GM21381 (cell line): ENCODE measurements around the gene PACSIN2.

ENCODE experiments used
- ATAC-seq: cut with Tn5 transposase; IDR thresholded peaks from one replicate; pipeline ENCODE4 v1.9.1; 2021; ENCODE audit warnings: mild to moderate bottlenecking, moderate library complexity; ENCODE audit not compliant: unreplicated experiment

PACSIN2 gene

GRCh38 chr22:42908374-42908746 is 106.6 kb downstream of the PACSIN2 start:
- ATAC-seq: no peak

- no peak for ATAC-seq
Observed at GRCh38 chr22:42907404-42908373, 107.3 kb downstream of the PACSIN2 start.

DNA sequence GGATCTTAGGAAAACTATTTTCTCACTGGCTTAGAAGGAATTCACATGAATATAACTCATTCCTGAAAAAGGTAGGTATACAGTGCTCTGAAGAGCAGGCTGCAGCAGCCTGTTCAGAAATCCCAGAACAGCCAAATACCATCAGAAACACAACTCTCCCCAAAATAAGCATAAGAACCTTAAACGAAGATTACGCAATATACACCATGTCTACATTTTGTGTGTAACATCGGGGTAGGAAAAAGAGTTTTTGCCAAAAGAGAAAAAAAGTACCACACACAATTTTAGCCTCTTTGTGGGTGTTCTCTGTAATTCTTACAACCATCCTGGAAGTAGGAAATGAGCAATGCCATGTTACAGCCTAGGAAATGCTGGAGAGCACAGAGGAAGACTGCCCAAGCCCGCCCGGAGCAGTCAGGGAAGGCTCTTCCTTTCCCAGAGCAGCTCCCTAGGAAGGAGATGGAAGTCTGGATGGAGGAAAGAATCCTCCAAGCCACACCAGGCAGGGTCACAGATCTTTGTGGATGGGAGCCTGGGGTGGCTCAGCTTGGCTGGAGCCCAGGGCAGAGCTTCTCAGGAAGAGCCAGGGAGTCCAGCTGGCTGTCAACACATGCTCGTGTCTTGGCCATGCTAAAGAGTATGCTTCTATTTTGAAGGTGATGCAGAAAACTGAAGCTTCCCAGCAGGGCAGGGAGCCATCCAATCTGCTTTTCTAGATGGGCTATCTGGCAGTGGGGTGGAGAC is 108.2 kb downstream of the PACSIN2 start:
- no peak for ATAC-seq

DNA sequence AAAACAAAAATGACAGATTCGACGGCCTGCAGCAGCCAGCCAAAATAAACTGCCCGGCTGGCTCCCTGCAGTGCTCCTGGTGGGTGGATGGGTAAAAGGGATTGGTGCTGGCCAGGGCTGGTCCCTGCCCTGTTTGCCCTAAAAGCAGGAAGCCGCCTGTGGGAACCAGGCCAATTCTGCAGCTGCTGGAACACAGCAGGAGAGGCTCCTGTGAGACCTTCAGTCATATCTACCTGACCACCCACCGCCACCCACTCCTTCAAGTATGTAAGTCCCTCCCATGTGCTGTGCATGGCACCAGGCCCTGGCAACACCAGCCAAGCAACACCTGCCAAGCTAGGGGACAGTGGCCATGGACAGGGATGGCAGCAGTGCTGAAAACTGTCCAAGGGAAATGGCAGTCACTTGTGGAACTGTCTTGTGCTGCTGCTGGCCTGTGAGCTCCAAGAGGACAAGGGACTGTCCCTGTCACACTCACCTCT is 109.2 kb downstream of the PACSIN2 start:
- ATAC-seq: no peak

- ATAC-seq: no peak
Observed at GRCh38 chr22:42905217-42905616, 109.7 kb downstream of the PACSIN2 start.

DNA sequence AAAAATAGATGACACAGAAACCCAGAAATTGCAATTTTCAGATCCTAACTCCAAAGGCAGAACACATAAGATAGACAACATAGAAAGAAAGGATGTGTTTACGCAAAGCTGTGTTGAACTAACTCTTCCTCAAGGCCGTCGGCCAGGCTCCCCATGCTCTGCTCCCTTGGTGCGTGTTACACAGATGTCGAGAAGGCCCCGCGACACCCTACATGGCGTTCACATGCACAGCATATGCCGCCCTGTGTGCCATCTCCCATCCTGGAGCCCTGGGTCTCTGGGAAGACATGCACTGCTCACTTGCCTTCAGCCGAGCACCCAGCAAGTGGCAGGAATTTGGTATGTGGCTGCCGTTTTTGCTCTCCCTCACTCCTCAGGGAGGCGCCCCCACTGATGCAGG is 110.9 kb downstream of the PACSIN2 start:
- no peak for ATAC-seq

GRCh38 chr22:42902875-42903510 is 112.0 kb downstream of the PACSIN2 start:
- no peak for ATAC-seq

DNA sequence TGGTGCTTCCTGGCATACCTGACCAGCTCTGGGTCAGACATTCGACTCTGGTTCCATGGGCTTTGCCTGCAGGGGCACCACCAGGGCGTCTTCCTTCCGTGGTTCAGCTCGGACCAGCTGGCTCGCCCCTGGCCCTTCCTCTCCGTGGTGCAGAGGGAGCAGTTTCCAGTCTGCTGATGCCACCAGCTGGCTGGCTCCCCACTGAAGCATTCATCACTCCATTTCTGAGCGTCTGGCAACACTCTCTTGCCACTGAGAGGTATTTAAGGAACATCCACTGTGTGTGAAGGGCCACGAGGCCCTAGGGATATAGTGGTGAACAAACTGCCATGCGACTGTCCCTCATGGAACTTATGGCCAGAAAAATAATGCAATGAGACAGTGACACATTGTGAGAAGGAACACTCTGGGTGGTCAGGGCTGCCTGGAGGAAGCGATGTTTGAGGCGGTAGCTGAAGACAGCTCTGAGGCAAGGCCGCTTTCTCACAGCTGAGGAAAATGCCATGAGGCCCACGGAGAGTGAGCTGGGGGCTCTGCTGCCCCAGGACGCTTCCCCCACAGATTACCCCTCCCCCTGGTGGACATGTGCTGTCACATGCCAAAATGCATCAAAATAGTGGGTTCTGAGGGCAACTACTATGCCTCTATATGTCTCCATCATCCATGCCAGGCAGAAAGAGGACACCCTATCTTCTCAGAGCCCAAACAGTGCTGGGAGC is 113.0 kb downstream of the PACSIN2 start:
- no peak for ATAC-seq

GRCh38 chr22:42897960-42898359 is 117.0 kb downstream of the PACSIN2 start:
- no peak for ATAC-seq

GRCh38 chr22:42895541-42895981 is 119.4 kb downstream of the PACSIN2 start:
- no peak for ATAC-seq

GRCh38 chr22:42895087-42895486 is 119.9 kb downstream of the PACSIN2 start:
- ATAC-seq: no peak

DNA sequence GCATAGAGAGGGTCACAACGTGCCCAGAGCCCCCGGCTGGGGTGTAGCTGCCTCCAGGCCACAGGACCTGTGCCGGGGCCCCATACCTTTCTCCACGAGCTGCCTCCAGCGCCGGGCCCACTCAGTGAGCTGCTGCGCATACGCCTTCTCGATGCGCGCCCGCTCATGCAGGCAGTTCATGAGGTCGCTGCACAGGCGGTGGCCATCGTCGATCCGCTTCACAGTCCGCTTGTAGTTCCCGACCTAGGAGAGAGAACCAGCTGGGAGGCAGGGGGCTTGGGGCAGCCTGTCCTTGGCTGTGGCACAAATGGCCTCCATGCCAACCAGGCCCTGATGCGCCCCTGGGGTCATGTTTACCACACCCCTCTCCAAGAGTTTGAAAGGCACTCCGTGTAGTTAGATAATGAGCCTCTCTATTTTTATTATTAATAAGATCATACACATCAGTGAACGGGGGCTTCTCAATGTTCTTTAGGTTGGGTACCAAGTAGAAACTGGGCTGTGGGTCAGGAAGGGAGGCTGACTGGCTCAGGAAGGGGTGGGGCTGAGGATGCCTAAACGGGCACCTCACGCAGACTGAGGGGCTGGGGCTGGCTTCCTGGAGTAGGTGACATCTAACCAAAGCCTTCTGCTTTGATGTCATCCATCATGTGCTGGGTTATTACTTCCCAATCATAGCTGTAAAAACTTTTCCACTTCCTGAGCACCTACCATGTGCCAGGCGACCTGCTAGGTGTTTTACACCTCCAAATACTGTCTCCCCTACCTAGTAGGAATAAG is 121.4 kb downstream of the PACSIN2 start:
- ATAC-seq: no peak

DNA sequence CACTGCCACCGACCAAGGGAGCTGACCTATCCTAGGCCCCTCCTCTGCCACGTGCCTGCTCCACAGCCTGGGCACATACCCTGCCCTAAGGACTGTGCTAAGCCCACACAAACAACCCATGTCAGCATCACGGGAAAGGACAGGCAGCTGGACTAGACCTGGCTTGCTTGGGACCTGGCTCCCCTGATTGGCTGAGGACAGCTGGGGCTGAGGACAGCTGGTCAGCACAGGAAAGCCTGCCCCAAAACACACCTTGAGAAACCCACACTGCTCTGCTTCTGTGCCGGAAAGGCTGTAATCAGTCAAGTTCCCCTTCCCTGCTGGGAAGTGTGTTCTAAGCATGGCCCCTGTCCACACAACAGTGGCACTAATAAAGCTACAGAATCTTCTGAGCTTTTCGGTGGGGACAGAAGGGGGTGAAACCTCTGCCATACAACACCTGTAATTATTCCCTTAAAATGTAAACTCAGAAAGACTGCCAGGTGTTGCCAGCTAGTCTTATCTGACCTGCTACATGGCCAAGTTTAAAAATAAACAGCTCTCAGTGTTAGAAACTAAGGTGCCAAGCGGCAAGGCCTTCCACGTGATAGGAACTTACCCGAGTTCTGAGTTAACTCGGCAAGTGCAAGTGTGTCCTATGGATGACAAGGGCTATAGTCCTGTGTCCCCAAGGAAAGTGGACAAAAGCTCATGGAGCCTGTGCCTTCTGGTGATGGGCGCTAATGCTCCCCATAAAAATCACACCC is 122.2 kb downstream of the PACSIN2 start:
- ATAC-seq: no peak

- no peak for ATAC-seq
Observed at GRCh38 chr22:42892156-42892555, 122.8 kb downstream of the PACSIN2 start.

GRCh38 chr22:42891696-42892095 is 123.3 kb downstream of the PACSIN2 start:
- ATAC-seq: no peak

DNA sequence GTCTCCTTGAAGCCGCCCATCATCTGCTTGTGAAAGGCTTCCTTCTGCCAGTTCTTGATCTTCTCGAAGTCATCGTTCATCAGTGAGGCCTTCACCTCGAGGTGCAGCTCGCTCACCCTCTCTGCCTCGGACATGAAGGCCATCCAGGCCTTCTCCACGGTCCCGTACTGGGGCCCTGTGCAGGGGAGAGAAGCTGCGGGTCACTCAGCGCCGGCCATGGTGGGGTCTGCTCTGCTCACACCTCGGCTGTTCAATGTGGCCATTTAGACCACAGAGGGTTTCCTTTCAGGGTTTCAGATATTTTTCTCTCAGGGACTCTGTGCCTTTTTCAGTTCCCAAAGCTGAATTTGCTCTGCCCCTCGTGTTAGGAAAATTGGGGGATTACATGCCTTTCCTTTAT is 123.9 kb downstream of the PACSIN2 start:
- ATAC-seq: no peak

GRCh38 chr22:42889304-42889703 is 125.6 kb downstream of the PACSIN2 start:
- ATAC-seq: no peak

DNA sequence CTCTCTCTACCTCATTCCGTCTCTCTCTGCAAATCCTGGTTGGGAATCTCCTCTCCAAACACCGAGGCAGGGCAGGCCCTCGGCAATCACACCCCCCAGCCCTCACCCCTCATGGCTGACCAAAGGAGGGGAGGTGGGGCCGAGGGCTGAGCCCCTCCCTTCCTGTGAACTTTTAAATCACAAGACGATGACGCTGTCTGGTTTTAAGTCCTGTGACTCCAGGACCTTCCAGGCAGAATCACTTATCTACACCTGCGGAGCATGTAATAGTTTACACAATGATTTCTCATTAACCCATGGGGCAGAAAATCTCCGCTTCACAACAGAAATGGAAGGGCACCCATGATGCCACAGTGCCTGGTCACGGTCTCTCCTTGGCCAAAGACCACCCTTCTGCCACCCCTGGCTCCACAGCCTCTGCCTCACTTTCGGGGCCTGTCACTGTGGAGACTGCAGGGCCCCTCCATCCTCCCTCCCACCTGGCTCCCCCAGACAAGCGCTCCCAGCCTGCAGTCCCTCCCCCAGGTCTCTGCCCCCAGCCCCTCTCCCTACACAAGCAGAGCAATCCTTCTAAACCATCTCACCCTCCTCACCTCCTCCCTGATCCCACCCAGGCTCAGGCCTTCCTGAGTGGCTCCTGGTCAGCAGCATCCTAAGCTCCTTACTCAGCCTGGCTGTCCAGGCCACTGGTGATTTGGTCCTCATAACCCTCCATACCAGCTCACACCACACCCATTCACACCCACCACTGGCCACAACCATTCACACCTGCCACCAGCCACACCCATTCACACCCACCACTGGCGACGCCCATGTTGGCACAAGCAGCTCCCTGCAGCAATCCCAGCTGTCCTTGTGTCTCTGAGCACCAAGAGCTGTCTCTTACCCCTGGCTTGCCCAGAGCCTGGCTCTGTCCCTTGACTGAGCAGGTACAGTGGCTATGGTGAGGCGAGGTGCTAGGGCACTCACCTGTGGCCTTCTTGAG is 127.1 kb downstream of the PACSIN2 start:
- ATAC-seq: no peak
